ENCODE data around the gene FZD10.

GRCh38 chr12:130131025-130131424 is 31.2 kb upstream of the FZD10 start:
- TF ChIP-seq POLR2A (IDR thresholded peaks at IDR 0.05): no peak
- no peak for TF ChIP-seq CTCF (IDR thresholded peaks at IDR 0.05)

All from testis (tissue), 2 donors.